ENCODE results near the gene DPY19L2. TPM values are rescaled to one million over a fixed set of nuclear protein-coding genes. Genes with fewer than 3 reads are reported as not detected.
"Not testable (repeated sequence)": the region's sequence is repeated elsewhere in the genome, so short reads cannot be mapped to it uniquely, and the experiment has no call there.

DPY19L2 gene
- total RNA-seq: under 0.01 and 0.13 TPM in 2 replicates

DNA sequence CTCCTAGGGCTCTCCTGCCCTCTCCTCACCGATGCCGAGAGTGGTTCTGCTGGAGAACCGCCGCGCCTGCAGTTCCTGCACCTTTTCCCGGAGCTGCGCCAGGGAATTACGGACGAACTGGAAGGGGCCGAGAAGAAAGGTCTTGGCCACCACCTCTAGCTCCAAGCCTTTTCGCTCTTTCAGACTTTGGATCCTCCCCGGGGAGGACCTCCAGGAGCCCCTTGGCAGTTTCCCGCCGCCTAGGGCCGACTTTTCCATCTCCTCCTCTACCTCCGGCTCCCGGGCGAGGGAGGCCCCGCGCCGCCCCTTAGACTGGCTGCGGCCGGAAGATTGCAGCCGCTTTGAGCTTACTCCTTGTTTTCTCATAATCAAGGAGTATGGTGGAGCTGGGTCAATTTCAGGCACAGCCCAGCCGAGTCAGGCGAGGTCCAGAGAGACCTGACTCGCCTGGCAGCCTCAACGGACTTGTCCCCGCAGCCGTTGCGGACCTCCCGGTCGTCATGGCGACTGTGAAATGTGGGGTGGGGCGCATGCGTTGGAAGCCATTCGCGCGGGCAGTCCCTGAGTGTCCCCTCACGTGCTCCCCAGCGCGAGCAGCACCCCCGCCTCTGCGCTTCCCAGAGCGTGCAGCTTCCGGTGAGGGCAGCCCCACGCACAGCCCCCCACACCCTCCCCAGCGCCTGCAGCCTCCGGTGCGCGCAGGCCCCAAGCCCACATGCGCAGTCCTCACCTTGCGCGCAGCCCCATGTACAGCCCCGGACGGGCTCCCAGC lies at the start of gene DPY19L2:
TSS of gene DPY19L2 (minus strand) at position 466 of the 772 bp plus-strand sequence. CDS start at position 366, 100 bp downstream.
- FAIRE-seq (no peak), DNase-seq (ENCODE audit: low read depth) (peak; percentile 9)
- TF ChIP-seq, protein P1, sequence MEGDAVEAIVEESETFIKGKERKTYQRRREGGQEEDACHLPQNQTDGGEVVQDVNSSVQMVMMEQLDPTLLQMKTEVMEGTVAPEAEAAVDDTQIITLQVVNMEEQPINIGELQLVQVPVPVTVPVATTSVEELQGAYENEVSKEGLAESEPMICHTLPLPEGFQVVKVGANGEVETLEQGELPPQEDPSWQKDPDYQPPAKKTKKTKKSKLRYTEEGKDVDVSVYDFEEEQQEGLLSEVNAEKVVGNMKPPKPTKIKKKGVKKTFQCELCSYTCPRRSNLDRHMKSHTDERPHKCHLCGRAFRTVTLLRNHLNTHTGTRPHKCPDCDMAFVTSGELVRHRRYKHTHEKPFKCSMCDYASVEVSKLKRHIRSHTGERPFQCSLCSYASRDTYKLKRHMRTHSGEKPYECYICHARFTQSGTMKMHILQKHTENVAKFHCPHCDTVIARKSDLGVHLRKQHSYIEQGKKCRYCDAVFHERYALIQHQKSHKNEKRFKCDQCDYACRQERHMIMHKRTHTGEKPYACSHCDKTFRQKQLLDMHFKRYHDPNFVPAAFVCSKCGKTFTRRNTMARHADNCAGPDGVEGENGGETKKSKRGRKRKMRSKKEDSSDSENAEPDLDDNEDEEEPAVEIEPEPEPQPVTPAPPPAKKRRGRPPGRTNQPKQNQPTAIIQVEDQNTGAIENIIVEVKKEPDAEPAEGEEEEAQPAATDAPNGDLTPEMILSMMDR (IDR thresholded peaks at IDR 0.05; ENCODE audit: insufficient read depth, low read length, severe bottlenecking): no peak
- H3K27me3 ChIP-seq (ENCODE audit: control insufficient read depth, insufficient read depth, low read length): no peaks in the 10 kb centered on the region
- H3K4me3 ChIP-seq (ENCODE audit: low read depth, low read length): peak within 1 kb of the TSS; percentile 47
- no peaks in the 10 kb centered on the region for H3K36me3 ChIP-seq (ENCODE audit: control insufficient read depth, insufficient read depth, low read length)

DNA sequence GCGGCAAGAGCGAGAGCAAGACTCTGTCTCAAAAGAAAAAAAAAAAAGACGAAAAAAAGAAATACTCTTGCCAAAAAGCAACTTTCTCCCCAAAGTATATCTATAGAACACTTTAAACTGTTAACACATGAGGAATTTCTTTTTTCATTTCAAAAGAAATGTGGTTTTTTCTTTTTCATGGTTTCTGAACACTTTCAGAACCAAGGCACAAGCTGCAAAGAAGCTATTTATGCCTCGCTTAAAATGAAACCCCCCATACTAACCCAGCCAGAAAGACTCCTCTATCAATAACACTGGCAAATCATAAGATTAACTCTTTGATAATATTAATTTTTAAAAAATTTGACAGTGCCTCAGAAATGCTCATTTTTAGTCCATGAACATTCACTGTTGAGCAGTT lies 48.6 kb upstream of the DPY19L2 start:
- not testable (repeated sequence) for H3K27me3 ChIP-seq (ENCODE audit: control insufficient read depth, insufficient read depth, low read length); DNase-seq (ENCODE audit: low read depth); FAIRE-seq; H3K4me3 ChIP-seq (ENCODE audit: low read depth, low read length); H3K36me3 ChIP-seq (ENCODE audit: control insufficient read depth, insufficient read depth, low read length)

DNA sequence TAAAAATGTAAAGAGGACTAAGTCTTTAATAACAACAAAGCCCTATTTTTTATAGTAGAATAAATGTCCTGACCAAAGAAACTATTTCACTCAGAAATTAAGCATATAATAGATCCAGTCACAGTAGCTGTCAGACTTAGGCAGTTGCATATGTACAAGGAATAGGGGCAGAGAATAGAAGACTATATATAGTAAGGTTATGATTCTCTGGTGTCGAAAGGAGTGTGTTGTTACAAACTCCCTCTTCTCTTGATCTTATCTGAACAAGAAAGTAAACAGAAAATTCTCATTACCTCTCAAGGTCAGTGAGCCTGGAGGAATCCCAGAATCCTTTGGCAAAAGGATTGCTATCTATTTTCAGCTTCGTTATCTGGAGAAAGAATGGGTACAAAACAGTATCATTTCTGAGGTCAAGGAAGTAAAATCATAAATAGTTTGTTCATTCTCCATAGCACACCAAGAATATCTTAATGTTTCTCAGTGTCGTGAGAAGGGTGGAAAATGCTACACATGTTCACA lies 46.9 kb upstream of the DPY19L2 start:
- not testable (repeated sequence) for DNase-seq (ENCODE audit: low read depth); H3K36me3 ChIP-seq (ENCODE audit: control insufficient read depth, insufficient read depth, low read length); H3K27me3 ChIP-seq (ENCODE audit: control insufficient read depth, insufficient read depth, low read length); H3K4me3 ChIP-seq (ENCODE audit: low read depth, low read length); FAIRE-seq

DNA sequence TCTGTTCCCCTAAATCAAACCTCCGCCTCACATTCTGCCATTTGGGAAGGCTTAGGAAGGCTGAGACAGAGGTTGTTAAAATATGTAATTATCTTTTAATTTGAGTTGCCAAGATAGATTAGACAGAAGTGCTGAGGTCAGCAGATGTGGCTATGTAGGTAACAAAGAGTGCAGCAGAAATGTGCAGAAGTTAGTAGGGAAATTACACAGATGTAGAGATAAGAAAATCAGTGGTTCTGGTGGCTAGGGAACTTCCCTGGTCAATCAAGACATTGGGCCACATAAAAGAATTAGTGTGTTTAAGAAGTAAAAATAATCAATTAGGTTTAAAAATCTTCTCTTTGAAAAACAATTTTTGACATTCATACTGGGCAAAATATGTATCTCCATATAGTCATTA lies 46.1 kb upstream of the DPY19L2 start:
- H3K4me3 ChIP-seq (ENCODE audit: low read depth, low read length); FAIRE-seq; H3K27me3 ChIP-seq (ENCODE audit: control insufficient read depth, insufficient read depth, low read length); H3K36me3 ChIP-seq (ENCODE audit: control insufficient read depth, insufficient read depth, low read length); DNase-seq (ENCODE audit: low read depth): not testable (repeated sequence)

DNA sequence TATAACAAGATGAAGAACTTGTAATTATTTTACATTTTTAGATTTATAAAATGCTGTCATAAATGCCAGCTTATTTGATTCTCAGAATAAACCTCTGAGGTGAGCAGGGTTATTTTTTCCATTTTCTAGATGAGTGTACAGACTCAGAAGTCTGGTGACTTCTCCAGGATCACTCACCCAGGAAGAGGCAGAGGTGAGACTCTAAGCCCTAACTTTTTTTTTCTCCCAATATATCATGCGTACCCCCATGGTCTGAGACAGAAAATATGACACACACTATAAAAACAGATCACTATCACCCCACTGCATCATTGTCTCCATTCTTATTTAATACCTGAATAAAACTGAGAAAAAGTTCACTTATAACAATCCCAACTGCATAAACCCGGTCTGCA lies 45.4 kb upstream of the DPY19L2 start:
- H3K27me3 ChIP-seq (ENCODE audit: control insufficient read depth, insufficient read depth, low read length); FAIRE-seq; H3K36me3 ChIP-seq (ENCODE audit: control insufficient read depth, insufficient read depth, low read length); H3K4me3 ChIP-seq (ENCODE audit: low read depth, low read length); DNase-seq (ENCODE audit: low read depth): not testable (repeated sequence)

DNA sequence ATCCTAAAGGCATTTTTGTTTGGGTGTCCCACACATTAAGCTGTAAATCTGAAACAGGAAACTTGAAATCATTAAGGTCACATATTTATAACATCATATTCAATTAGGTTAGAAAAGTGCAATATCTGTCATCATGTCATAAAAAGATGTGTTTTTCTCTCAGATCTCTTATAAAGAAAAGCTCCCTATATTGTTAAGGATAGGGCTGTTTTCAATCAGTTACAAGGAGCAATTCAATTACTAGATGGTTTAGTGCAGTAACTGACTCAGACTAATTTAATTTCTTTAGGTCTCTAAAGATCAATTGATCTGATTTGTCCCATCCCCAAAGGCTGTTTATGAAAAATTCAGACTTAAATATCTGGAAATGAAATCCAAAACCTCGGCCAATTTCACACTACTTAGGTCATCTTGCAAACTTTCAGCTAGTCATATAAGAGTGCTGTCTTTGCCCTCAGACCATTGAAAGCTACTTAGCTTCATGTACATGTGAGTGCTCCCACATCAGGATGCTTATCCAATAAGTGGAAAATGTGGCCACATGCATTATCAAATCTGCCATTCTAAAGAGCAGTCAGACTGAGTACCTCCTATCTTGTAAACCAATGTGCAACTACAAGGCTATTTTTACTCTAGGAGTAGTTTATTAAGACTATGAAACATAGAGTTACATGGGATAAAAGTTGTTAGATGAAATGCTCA lies 44.8 kb upstream of the DPY19L2 start:
- H3K27me3 ChIP-seq (ENCODE audit: control insufficient read depth, insufficient read depth, low read length); H3K4me3 ChIP-seq (ENCODE audit: low read depth, low read length); H3K36me3 ChIP-seq (ENCODE audit: control insufficient read depth, insufficient read depth, low read length); DNase-seq (ENCODE audit: low read depth); FAIRE-seq: not testable (repeated sequence)

DNA sequence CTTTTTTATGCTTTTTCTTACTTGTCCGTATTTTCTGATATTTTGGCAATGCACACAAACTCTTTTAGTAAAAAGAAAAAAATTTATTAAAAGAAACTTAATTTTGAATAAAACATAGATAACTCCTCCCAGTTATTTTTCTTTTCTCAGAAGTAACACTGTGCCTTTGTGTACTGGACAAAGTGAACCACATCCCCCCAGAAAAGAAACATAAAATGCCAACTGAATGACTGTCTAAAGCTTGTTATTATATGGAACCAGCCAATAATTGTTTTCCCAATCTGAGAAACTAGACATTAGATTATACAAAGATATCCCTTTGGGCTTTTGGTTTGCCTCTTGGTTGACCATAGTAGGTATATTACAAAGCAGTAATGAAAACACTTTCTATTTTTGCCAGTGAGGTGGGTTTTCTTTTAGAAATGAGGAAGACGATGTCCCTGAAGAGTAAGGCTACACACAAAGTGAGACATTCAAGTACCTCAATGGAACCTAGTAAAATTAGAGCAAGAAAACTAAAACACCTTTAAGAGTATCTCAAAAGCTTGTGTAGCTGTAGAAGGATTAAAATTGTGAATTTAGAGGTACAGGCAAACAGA lies 44.2 kb upstream of the DPY19L2 start:
- not testable (repeated sequence) for H3K4me3 ChIP-seq (ENCODE audit: low read depth, low read length); H3K27me3 ChIP-seq (ENCODE audit: control insufficient read depth, insufficient read depth, low read length); H3K36me3 ChIP-seq (ENCODE audit: control insufficient read depth, insufficient read depth, low read length); DNase-seq (ENCODE audit: low read depth); FAIRE-seq

DNA sequence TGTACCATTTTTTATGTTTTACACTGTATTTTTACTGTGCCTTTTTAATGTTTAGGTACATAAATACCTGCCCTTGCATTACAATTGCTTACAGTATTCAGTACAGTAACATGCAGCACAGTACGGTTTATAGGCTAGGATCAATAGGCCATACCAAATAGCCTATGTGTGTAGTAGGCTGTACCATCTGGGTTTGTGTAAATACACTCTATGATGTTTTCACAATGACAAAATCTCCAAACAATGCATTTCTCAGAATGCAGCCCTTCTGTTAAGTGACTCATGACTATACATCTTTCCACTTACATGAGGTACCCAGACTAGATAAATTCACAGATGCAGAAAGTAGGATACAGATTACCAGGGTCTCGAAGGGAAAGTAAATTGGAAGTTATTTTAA lies 43.0 kb upstream of the DPY19L2 start:
- FAIRE-seq; H3K36me3 ChIP-seq (ENCODE audit: control insufficient read depth, insufficient read depth, low read length); H3K4me3 ChIP-seq (ENCODE audit: low read depth, low read length); H3K27me3 ChIP-seq (ENCODE audit: control insufficient read depth, insufficient read depth, low read length): not testable (repeated sequence)
- peak; percentile 13 for DNase-seq (ENCODE audit: low read depth)

DNA sequence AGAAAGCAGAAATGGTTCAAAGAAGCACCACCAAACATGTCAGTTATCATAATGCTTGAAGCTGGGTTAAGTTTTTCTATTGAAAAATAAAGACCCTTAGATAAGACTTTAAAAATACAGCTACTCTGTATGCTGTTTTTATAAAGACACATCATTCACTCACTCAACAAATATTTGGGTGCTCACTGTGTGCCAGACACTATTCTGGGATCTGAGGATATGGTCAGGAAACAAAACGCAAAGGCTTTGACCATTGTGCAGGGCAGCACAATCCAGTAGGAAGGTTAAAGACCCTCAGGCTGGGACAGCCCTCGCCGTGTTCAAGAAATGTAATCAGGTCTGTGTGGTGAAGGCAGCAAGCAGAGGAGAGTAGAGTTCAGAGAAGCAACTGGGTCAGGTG lies 38.0 kb upstream of the DPY19L2 start:
- no peak for FAIRE-seq
- H3K36me3 ChIP-seq (ENCODE audit: control insufficient read depth, insufficient read depth, low read length): no peaks in the 10 kb centered on the region
- TF ChIP-seq, protein P1 (IDR thresholded peaks at IDR 0.05; ENCODE audit: insufficient read depth, low read length, severe bottlenecking): no peak
- no peaks in the 10 kb centered on the region for H3K27me3 ChIP-seq (ENCODE audit: control insufficient read depth, insufficient read depth, low read length)
- no peak overlapping the region for H3K4me3 ChIP-seq (ENCODE audit: low read depth, low read length)
- no peak for DNase-seq (ENCODE audit: low read depth)

DNA sequence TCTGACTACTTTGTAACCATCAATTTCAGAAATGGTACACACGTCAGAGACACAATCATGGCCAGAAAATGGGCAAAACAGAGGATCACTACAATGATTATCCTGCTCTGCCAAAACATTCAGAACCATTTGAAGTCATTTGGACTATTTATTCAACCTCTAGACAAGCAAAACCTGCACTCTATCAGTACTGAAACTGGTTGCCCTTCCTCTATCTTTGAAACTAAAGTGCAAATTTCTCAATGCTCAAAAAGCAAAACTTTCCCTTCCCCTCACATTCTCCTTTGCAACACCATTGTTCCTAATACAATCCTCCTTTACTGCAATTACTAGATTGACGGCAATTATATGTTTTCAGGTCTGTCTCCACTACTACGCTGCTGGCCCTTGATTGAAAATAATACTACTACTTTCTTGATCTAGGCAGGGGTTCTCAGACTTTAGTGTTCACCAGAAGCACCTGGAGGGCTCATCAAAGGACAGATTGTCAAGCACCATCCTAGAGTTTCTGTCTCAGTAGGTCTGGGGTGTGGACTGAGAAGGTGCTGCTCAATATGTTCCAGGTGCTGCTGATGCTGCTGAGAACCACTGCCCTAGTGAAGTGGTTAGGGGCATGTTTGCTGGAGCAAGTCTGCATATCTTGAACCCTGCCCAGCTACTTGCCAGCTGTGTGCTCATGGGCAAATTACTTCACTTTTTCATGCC lies 31.5 kb upstream of the DPY19L2 start:
- not testable (repeated sequence) for DNase-seq (ENCODE audit: low read depth); FAIRE-seq; H3K36me3 ChIP-seq (ENCODE audit: control insufficient read depth, insufficient read depth, low read length); H3K4me3 ChIP-seq (ENCODE audit: low read depth, low read length); H3K27me3 ChIP-seq (ENCODE audit: control insufficient read depth, insufficient read depth, low read length)

DNA sequence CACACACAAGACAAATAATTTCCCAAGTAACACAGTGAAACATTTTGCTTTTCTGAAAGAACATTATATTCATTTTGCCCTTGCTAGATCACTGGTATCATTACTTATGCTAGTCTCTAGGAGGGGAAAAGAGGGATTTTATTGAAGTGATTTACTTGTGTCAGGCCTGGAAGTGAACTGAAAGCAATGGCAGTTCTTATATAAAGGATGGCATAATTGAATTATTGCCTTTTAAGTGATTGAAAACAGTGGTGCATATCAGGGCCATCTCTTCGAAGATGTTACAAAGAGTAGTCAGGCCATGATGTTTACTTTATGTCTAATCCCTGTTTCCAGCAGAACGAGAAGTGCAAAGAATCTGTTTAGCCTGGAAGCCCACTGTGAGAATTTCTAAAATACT lies 30.7 kb upstream of the DPY19L2 start:
- DNase-seq (ENCODE audit: low read depth); H3K27me3 ChIP-seq (ENCODE audit: control insufficient read depth, insufficient read depth, low read length); H3K4me3 ChIP-seq (ENCODE audit: low read depth, low read length); FAIRE-seq; H3K36me3 ChIP-seq (ENCODE audit: control insufficient read depth, insufficient read depth, low read length): not testable (repeated sequence)

Data from bronchial epithelial cell (primary cell).